Trophoblast cell (in vitro differentiated cells and primary cell): ENCODE measurements around the gene CD3G.
"Not testable (repeated sequence)": the region's sequence is repeated elsewhere in the genome, so short reads cannot be mapped to it uniquely, and the experiment has no call there.

Experiments used
- DNase-seq, 2 donors: peaks; one replicate each; pipeline ENCODE4 v3.0.0-alpha.2; 2016
- H2AFZ ChIP-seq: 2 replicates; pipeline ENCODE4 v1.6.1; 2013; ENCODE audit warnings: low read length, moderate library complexity, mild to moderate bottlenecking; ENCODE audit not compliant: insufficient read depth, poor library complexity
- H2AK5ac ChIP-seq: 2 replicates; pipeline ENCODE4 v1.6.1; 2013; ENCODE audit warnings: mild to moderate bottlenecking, low read length
- H2BK120ac ChIP-seq: 2 replicates; pipeline ENCODE4 v1.6.1; 2013; ENCODE audit warnings: low read length, mild to moderate bottlenecking, moderate library complexity; ENCODE audit not compliant: insufficient read depth, poor library complexity
- H2BK12ac ChIP-seq: 2 replicates; pipeline ENCODE4 v1.6.1; 2013; ENCODE audit warnings: mild to moderate bottlenecking, low read length, moderate library complexity
- H2BK5ac ChIP-seq: 2 replicates; pipeline ENCODE4 v1.6.1; 2013; ENCODE audit warnings: low read length, low read depth, moderate library complexity, mild to moderate bottlenecking; ENCODE audit not compliant: poor library complexity
- H3K14ac ChIP-seq: 2 replicates; pipeline ENCODE4 v1.6.1; 2013; ENCODE audit warnings: mild to moderate bottlenecking, low read length
- H3K18ac ChIP-seq: 2 replicates; pipeline ENCODE4 v1.6.1; 2013; ENCODE audit warnings: mild to moderate bottlenecking, low read length
- H3K23ac ChIP-seq: 2 replicates; pipeline ENCODE4 v1.6.1; 2013; ENCODE audit warnings: low read length
- H3K27ac ChIP-seq: 2 replicates; pipeline ENCODE4 v1.5.1; 2013; ENCODE audit warnings: low read depth, mild to moderate bottlenecking, inconsistent platforms, low read length, moderate library complexity
- H3K27me3 ChIP-seq: 2 replicates; pipeline ENCODE4 v1.6.1; 2013; ENCODE audit warnings: inconsistent platforms, mild to moderate bottlenecking, low read length, moderate library complexity; ENCODE audit not compliant: insufficient read depth
- H3K36me3 ChIP-seq, 2 experiments: 1 replicate in 1 of 2; 2 replicates in 1 of 2; pipeline ENCODE4 v1.6.1; 2013; ENCODE audit warnings: low read length in 2 of 2, mild to moderate bottlenecking in 2 of 2, moderate library complexity in 1 of 2; ENCODE audit not compliant: insufficient read depth in 2 of 2, control insufficient read depth in 1 of 2
- H3K4ac ChIP-seq: 2 replicates; pipeline ENCODE4 v1.6.1; 2013; ENCODE audit warnings: low read depth, mild to moderate bottlenecking, low read length, moderate library complexity
- H3K4me1 ChIP-seq, 2 experiments: 1 replicate in 1 of 2; 2 replicates in 1 of 2; pipeline ENCODE4 v1.6.1; 2013; ENCODE audit warnings: low read length in 2 of 2, mild to moderate bottlenecking in 2 of 2, moderate library complexity in 1 of 2; ENCODE audit not compliant: insufficient read depth in 2 of 2, control insufficient read depth in 1 of 2
- H3K4me2 ChIP-seq: 2 replicates; pipeline ENCODE4 v1.6.1; 2013; ENCODE audit warnings: inconsistent platforms, mild to moderate bottlenecking, low read length, moderate library complexity
- H3K4me3 ChIP-seq: 2 replicates; pipeline ENCODE4 v1.5.1; 2013; ENCODE audit warnings: mild to moderate bottlenecking, low read depth, low read length, inconsistent platforms
- H3K79me1 ChIP-seq: one replicate; pipeline ENCODE4 v1.6.1; 2013; ENCODE audit warnings: low read length
- H3K79me2 ChIP-seq: 2 replicates; pipeline ENCODE4 v1.6.1; 2013; ENCODE audit warnings: low read length, mild to moderate bottlenecking; ENCODE audit not compliant: control insufficient read depth, insufficient read depth, poor library complexity
- H3K9ac ChIP-seq: 2 replicates; pipeline ENCODE4 v1.6.1; 2013; ENCODE audit warnings: mild to moderate bottlenecking, low read length
- H3K9me3 ChIP-seq: 2 replicates; pipeline ENCODE4 v1.6.1; 2013; ENCODE audit warnings: low read depth, mild to moderate bottlenecking, control low read depth, inconsistent platforms, low read length; ENCODE audit not compliant: insufficient read depth
- H4K12ac ChIP-seq: 2 replicates; pipeline ENCODE4 v1.6.1; 2013; ENCODE audit warnings: low read depth, mild to moderate bottlenecking, low read length, moderate library complexity
- H4K8ac ChIP-seq: 2 replicates; pipeline ENCODE4 v1.6.1; 2013; ENCODE audit warnings: low read depth, mild to moderate bottlenecking, low read length, moderate library complexity
- H4K91ac ChIP-seq: one replicate; pipeline ENCODE4 v1.6.1; 2013; ENCODE audit warnings: low read depth, mild to moderate bottlenecking, low read length, moderate library complexity
- WGBS: extraction: QIAGEN DNeasy Blood & Tissue Kit; methylation state at CpG from one replicate; pipeline ENCODE4 v1.1.7; 2013; ENCODE audit warnings: missing lambda C conversion rate; ENCODE audit not compliant: insufficient read length, insufficient coverage; ENCODE audit errors: extremely low coverage; 5-methylcytosine and 5-hydroxymethylcytosine counted together

The CD3G gene

GRCh38 chr11:118308995-118309528, 35.1 kb upstream of the CD3G start:
- H2BK5ac ChIP-seq, H3K27me3 ChIP-seq, H3K9ac ChIP-seq, H3K23ac ChIP-seq, H4K91ac ChIP-seq, H2AK5ac ChIP-seq, H4K12ac ChIP-seq, H3K9me3 ChIP-seq, H2BK12ac ChIP-seq, H3K18ac ChIP-seq, H3K4ac ChIP-seq, H4K8ac ChIP-seq, H3K79me1 ChIP-seq, H3K79me2 ChIP-seq, DNase-seq, H3K36me3 ChIP-seq, H3K4me1 ChIP-seq, H3K4me2 ChIP-seq, H3K4me3 ChIP-seq, H2BK120ac ChIP-seq, H3K27ac ChIP-seq, H2AFZ ChIP-seq, H3K14ac ChIP-seq: not testable (repeated sequence)
- no CpG with 5 or more reads among the region's 5 CpGs for WGBS

DNA sequence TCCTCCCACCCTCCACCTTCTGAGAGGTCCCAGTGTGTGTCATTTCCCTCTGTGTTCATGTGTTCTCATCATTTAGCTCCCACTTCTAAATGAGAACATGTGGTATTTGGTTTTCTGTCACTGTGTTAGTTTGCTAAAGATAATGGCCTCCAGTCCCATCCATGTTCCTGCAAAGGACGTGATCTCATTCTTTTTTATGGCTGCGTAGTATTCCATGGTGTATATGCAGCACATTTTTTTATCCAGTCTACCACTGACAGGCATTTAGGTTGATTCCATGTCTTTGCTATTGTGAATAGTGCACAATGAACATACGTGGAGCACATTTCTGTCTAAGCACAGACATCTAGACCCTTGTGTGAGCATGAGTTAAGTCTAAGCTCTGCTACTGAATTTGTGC, 33.9 kb upstream of the CD3G start:
- Histone ChIP-seq H3K23ac (no peak overlapping the region), H3K9me3 (peaks cover 4% of the 10 kb centered on the region), H3K27ac (no peak overlapping the region), H3K79me2 (no peaks in the 10 kb centered on the region), H3K14ac (no peak overlapping the region), H4K8ac (no peak overlapping the region), H3K4me2 (no peak overlapping the region), H3K4me3 (no peak overlapping the region), H3K9ac (no peak overlapping the region), H2BK5ac (no peak overlapping the region), H3K36me3 (no peaks in the 10 kb centered on the region), H3K79me1 (no peaks in the 10 kb centered on the region), H4K91ac (no peak overlapping the region), H3K27me3 (no peaks in the 10 kb centered on the region), H3K4me1 (peaks cover 0 to 2% of the 10 kb centered on the region in 2 experiments), H2BK120ac (no peak overlapping the region), H2AK5ac (no peak overlapping the region), H4K12ac (no peak overlapping the region), H2AFZ (no peak overlapping the region), H3K4ac (no peak overlapping the region), H3K18ac (no peak overlapping the region), H2BK12ac (no peak overlapping the region)
- WGBS = no CpG with 5 or more reads among the region's 3 CpGs
- no peak for DNase-seq

DNA sequence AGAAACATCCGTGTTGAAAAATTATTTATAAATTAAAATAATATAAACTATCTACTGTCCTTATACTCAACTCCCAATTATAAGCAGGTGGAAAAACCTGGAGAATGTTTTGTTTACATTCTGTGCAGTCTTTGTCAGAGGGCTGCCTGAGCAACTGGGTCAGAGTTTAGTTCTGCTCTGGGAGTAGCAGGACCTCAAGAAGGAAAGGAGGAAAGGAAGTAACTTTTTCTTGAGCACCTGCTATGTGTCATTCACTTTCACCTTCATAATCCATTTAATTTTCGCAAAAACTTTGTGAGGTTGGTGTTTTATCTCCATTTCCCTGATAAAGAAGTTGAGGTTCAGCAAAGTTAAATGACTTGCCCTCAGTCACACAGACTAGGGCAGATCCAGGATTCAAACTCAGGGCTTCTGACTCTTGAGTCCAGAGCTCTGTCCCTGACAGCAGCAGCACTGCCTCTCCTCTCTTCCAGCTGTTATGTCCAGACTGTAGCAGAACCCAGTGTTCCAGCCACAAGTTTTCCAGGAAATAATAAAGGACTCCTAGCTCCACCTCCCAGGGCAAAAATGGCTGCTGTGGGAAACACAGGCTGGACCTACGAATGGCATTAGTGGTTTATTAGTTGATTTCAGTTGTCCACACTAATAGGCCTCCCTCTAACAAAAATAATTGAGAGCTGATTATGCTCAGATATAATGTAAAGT, 33.2 kb upstream of the CD3G start:
- H3K27me3 ChIP-seq = no peaks in the 10 kb centered on the region
- DNase-seq = no peak
- H2AK5ac ChIP-seq = no peak overlapping the region
- no peak overlapping the region for H3K4me2 ChIP-seq
- no peak overlapping the region for H3K4ac ChIP-seq
- no peaks in the 10 kb centered on the region for H3K36me3 ChIP-seq
- peaks cover 4% of the 10 kb centered on the region for H3K9me3 ChIP-seq
- H3K4me3 ChIP-seq = no peak overlapping the region
- H4K91ac ChIP-seq = no peak overlapping the region
- WGBS = no CpG with 5 or more reads among the region's 3 CpGs
- no peak overlapping the region for H3K9ac ChIP-seq
- no peak overlapping the region for H3K18ac ChIP-seq
- no peak overlapping the region for H4K8ac ChIP-seq
- no peak overlapping the region for H2BK12ac ChIP-seq
- no peak overlapping the region for H2AFZ ChIP-seq
- no peak overlapping the region for H2BK5ac ChIP-seq
- no peak overlapping the region for H2BK120ac ChIP-seq
- H4K12ac ChIP-seq = no peak overlapping the region
- no peaks in the 10 kb centered on the region for H3K79me1 ChIP-seq
- no peak overlapping the region for H3K14ac ChIP-seq
- H3K4me1 ChIP-seq = peaks cover 0 to 3% of the 10 kb centered on the region in 2 experiments
- no peaks in the 10 kb centered on the region for H3K79me2 ChIP-seq
- no peak overlapping the region for H3K23ac ChIP-seq
- no peak overlapping the region for H3K27ac ChIP-seq

DNA sequence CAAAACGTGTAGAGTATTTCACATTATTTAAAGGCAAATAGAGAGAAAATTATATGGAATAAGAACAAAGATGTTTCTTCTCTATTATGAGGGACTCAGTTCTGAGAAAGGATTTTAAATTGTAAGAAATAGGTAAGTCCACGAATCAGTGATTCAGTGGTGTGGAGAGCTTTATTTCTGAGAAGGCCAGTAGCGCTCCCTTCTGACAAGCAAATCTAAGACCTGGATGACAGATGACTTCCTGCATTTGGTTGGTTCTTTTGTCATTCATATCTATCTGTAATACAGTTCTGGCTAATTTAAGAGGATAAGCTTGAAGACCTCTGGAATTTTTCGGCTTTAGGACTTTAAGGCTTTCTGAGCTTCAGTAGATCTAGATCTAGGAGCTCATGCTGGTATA, 32.6 kb upstream of the CD3G start:
- Histone ChIP-seq H3K27me3 (no peaks in the 10 kb centered on the region), H3K4me3 (no peak overlapping the region), H3K18ac (no peak overlapping the region), H2BK120ac (no peak overlapping the region), H2AFZ (no peak overlapping the region), H3K79me1 (no peaks in the 10 kb centered on the region), H4K8ac (no peak overlapping the region), H2BK12ac (no peak overlapping the region), H3K4me2 (no peak overlapping the region), H3K79me2 (no peaks in the 10 kb centered on the region), H2AK5ac (no peak overlapping the region), H3K36me3 (no peaks in the 10 kb centered on the region), H3K4me1 (peaks cover 0 to 3% of the 10 kb centered on the region in 2 experiments), H3K9ac (no peak overlapping the region), H3K4ac (no peak overlapping the region), H3K14ac (no peak overlapping the region), H4K91ac (no peak overlapping the region), H2BK5ac (no peak overlapping the region), H3K9me3 (peaks cover 4% of the 10 kb centered on the region), H3K27ac (no peak overlapping the region), H3K23ac (no peak overlapping the region), H4K12ac (no peak overlapping the region)
- DNase-seq = no peak
- WGBS = no CpG with 5 or more reads among the region's 4 CpGs
